Measurements from ENCODE around the gene GRB10.

DNA sequence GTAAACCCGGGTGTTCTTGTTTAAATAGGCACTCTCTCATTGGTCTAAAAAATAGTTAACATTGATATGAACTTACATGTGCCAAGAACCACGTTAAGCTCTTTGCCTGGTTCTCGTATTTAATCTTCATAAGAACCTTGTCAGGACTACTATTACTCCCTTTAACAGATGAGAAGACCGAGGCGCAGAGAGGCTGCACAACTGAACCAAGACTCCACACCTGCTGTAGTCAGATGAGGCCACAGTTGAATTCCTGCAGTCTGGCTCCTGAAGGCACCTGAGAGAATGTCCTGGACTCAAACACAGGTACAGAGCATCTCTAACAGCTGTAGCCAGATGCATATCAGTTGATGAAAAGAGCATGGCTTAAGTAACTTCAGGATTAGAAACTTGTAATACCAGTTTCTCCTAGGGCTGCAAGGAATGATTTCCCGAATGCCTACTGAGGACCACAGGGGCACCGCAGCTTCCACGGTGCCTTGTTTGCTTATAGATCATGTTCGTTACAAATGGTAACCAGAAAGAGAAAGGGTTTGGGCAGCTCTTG is 227.0 kb downstream of the GRB10 start:
- no peak for TF ChIP-seq MYC (IDR thresholded peaks at IDR 0.05; ENCODE audit: low read depth, low read length)
- TF ChIP-seq, protein P1, sequence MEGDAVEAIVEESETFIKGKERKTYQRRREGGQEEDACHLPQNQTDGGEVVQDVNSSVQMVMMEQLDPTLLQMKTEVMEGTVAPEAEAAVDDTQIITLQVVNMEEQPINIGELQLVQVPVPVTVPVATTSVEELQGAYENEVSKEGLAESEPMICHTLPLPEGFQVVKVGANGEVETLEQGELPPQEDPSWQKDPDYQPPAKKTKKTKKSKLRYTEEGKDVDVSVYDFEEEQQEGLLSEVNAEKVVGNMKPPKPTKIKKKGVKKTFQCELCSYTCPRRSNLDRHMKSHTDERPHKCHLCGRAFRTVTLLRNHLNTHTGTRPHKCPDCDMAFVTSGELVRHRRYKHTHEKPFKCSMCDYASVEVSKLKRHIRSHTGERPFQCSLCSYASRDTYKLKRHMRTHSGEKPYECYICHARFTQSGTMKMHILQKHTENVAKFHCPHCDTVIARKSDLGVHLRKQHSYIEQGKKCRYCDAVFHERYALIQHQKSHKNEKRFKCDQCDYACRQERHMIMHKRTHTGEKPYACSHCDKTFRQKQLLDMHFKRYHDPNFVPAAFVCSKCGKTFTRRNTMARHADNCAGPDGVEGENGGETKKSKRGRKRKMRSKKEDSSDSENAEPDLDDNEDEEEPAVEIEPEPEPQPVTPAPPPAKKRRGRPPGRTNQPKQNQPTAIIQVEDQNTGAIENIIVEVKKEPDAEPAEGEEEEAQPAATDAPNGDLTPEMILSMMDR (IDR thresholded peaks at IDR 0.05; ENCODE audit: extremely low read depth in 1 of 2, insufficient read depth in 1 of 2, low read depth in 1 of 2, low read length in 2 of 2), result no peak
- no peak for TF ChIP-seq EZH2 (IDR thresholded peaks at IDR 0.05; ENCODE audit: borderline replicate concordance, low read depth, low read length, severe bottlenecking)
- no peak for TF ChIP-seq GATA2 (IDR thresholded peaks at IDR 0.05; ENCODE audit: insufficient read depth, insufficient read length, low read depth, low read length)
- TF ChIP-seq, protein P2, sequence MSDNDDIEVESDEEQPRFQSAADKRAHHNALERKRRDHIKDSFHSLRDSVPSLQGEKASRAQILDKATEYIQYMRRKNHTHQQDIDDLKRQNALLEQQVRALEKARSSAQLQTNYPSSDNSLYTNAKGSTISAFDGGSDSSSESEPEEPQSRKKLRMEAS (IDR thresholded peaks at IDR 0.05; ENCODE audit: insufficient read depth, insufficient read length), result no peak
- TF ChIP-seq POLR2A (IDR thresholded peaks at IDR 0.05; ENCODE audit: low read depth, low read length), result no peak

Data from endothelial cell of umbilical vein (primary cell).